ENCODE measurements around the gene DPH7.

DNA sequence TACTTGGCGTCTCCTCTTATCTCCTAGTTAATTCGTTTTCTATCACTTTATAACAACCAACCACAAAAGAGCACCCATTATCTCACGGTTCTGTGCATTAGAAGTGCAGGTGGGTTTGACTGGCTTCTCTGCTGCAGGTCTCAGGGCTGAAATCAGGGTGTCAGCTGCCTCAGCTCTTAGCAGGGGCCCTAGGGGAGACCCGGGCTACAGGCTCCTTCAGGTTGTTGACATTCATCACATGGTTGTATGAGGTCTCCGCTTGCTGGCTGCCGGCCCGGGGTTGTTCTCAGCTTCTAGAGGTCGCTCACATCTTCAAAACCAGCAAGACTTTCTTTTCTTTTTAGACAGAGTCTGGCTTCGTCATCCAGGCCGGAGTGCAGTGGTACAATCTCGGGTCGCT, 14.5 kb upstream of the DPH7 start:
- TF ChIP-seq CTCF (IDR thresholded peaks at IDR 0.05 in 8 of 11, conservative IDR thresholded peaks at IDR 0.05 in 3 of 11), result no peak
- no peak for TF ChIP-seq POLR2A (IDR thresholded peaks at IDR 0.05)

Measured in spleen (tissue), 7 donors.